SK-N-SH (cell line): ENCODE results near the gene YBX1. TPM values are rescaled to one million over a fixed set of nuclear protein-coding genes. Genes with fewer than 3 reads are reported as not detected.

ENCODE experiments used
- CTCF ChIA-PET: fragments of 300-600, 350-600 bp; formaldehyde crosslinking; extraction: SDS; loops from one replicate; lab custom pipeline; 2021; lab: Yijun Ruan, JAX
- POLR2A ChIA-PET: fragments of 350-600 bp; sonication (Branson Sonifier 250); formaldehyde crosslinking; extraction: SDS; loops from one replicate; lab custom pipeline; 2020; ENCODE audit warnings: antibody characterized with exemption, inconsistent platforms; lab: Yijun Ruan, JAX
- DNase-seq: peaks from one replicate; pipeline ENCODE4 v3.0.0; 2012
- H2AFZ ChIP-seq: fragments of 200-600 bp; sonication (generic); 2 replicates; pipeline ENCODE4 v1.8.1; 2016; ENCODE audit warnings: antibody characterized with exemption, mild to moderate bottlenecking, low read depth
- H3F3A ChIP-seq: fragments of 200-600 bp; sonication (generic); replicated peaks from 2 replicates; pipeline ENCODE3; 2016; ENCODE audit warnings: antibody characterized with exemption, mild to moderate bottlenecking; ENCODE audit not compliant: insufficient read depth
- H3K27ac ChIP-seq, 2 experiments: fragments of 200-500 bp in 1 of 2; fragments of 200-600 bp in 1 of 2; sonication (Bioruptor generic) in 1 of 2; sonication (generic), shearing (Covaris generic) in 1 of 2; 2 replicates each; pipeline versions ENCODE4 v1.5.1 to v1.6.1; 2014 to 2016; ENCODE audit warnings: low read depth in 2 of 2, inconsistent platforms in 1 of 2, low read length in 1 of 2, mild to moderate bottlenecking in 1 of 2, mixed read lengths in 1 of 2
- H3K27me3 ChIP-seq: fragments of 200-600 bp; sonication (generic), shearing (Covaris generic); 2 replicates; pipeline ENCODE4 v1.6.1; 2016; ENCODE audit warnings: mixed run types; ENCODE audit not compliant: insufficient read depth
- H3K36me3 ChIP-seq, 2 experiments: fragments of 200-500 bp in 1 of 2; fragments of 200-600 bp in 1 of 2; sonication (Bioruptor generic) in 1 of 2; sonication (generic) in 1 of 2; replicated peaks in 1 of 2; 2 replicates each; pipeline versions ENCODE3 to v1.5.1; 2014 to 2016; ENCODE audit warnings: low read length in 1 of 2, mild to moderate bottlenecking in 1 of 2; ENCODE audit not compliant: insufficient read depth in 2 of 2, control insufficient read depth in 1 of 2
- H3K4me1 ChIP-seq, 2 experiments: fragments of 200-500 bp in 1 of 2; fragments of 200-600 bp in 1 of 2; sonication (Bioruptor generic) in 1 of 2; sonication (generic), shearing (Covaris generic) in 1 of 2; 2 replicates each; pipeline versions ENCODE4 v1.5.1 to v1.6.1; 2014 to 2016; ENCODE audit warnings: low read depth in 1 of 2, low read length in 1 of 2, mixed run types in 1 of 2; ENCODE audit not compliant: insufficient read depth in 2 of 2, control insufficient read depth in 1 of 2
- H3K4me2 ChIP-seq: fragments of 200-600 bp; sonication (generic), shearing (Covaris generic); 2 replicates; pipeline ENCODE4 v1.6.1; 2017; ENCODE audit warnings: mixed run types
- H3K4me3 ChIP-seq, 2 experiments: fragments of 200-500 bp in 1 of 2; fragments of 200-600 bp in 1 of 2; sonication (Bioruptor generic) in 1 of 2; sonication (generic), shearing (Covaris generic) in 1 of 2; 2 replicates each; pipeline versions ENCODE4 v1.5.1 to v1.8.1; 2014 to 2016; ENCODE audit warnings: low read depth in 2 of 2, inconsistent platforms in 1 of 2, low read length in 1 of 2, mild to moderate bottlenecking in 1 of 2, mixed read lengths in 1 of 2, moderate library complexity in 1 of 2
- H3K79me2 ChIP-seq: fragments of 200-600 bp; sonication (generic); 2 replicates; pipeline ENCODE4 v1.8.1; 2017; ENCODE audit warnings: mild to moderate bottlenecking; ENCODE audit not compliant: insufficient read depth
- H3K9ac ChIP-seq: fragments of 200-600 bp; sonication (generic); 2 replicates; pipeline ENCODE4 v1.6.1; 2017; ENCODE audit warnings: mixed run types
- H3K9me2 ChIP-seq: fragments of 200-600 bp; sonication (generic); 2 replicates; pipeline ENCODE4 v1.6.1; 2017; ENCODE audit warnings: mixed run types
- H3K9me3 ChIP-seq: fragments of 200-600 bp; sonication (generic); 2 replicates; pipeline ENCODE4 v1.6.1; 2017; ENCODE audit warnings: mixed run types, mild to moderate bottlenecking, moderate library complexity
- H4K20me1 ChIP-seq: fragments of 200-600 bp; sonication (generic); 2 replicates; pipeline ENCODE4 v1.6.1; 2017; ENCODE audit warnings: mild to moderate bottlenecking, mixed run types; ENCODE audit not compliant: insufficient read depth
- CHD2 ChIP-seq: fragments of 150-350 bp; IDR thresholded peaks from 2 replicates; pipeline ENCODE4 v1.6.1; 2018; ENCODE audit warnings: low read length; ENCODE audit not compliant: partially characterized antibody
- CTCF ChIP-seq: fragments of 200-600 bp; sonication (generic); IDR thresholded peaks from 2 replicates; pipeline ENCODE4 v1.6.1; 2017; ENCODE audit warnings: antibody characterized with exemption, mild to moderate bottlenecking, moderate library complexity
- EP300 ChIP-seq, 2 experiments: IDR thresholded peaks; 2 replicates each; pipeline versions ENCODE4 v1.4.0 to v1.6.1; 2012; ENCODE audit warnings: borderline replicate concordance in 1 of 2, low read depth in 1 of 2, low read length in 1 of 2
- EZH2phosphoT487 ChIP-seq: fragments of 200-600 bp; sonication (generic); IDR thresholded peaks from 2 replicates; pipeline ENCODE4 v1.6.1; 2017; ENCODE audit warnings: low read depth, mixed run types, mild to moderate bottlenecking, antibody characterized with exemption, moderate library complexity, borderline replicate concordance
- FOSL2 ChIP-seq: IDR thresholded peaks from 2 replicates; pipeline ENCODE4 v1.4.0; 2012; ENCODE audit warnings: low read depth, mild to moderate bottlenecking, moderate library complexity, borderline replicate concordance
- FOXM1 ChIP-seq: IDR thresholded peaks from 2 replicates; pipeline ENCODE4 v1.4.0; 2012; ENCODE audit warnings: low read depth, mild to moderate bottlenecking
- GABPA ChIP-seq: IDR thresholded peaks from 2 replicates; pipeline ENCODE4 v1.4.0; 2012; ENCODE audit warnings: low read depth, mild to moderate bottlenecking
- JUND ChIP-seq: IDR thresholded peaks from 2 replicates; pipeline ENCODE4 v1.4.0; 2012
- MEF2A ChIP-seq: IDR thresholded peaks from 2 replicates; pipeline ENCODE4 v1.4.0; 2012; ENCODE audit warnings: low read depth, borderline replicate concordance
- NRF1 ChIP-seq: IDR thresholded peaks from 2 replicates; pipeline ENCODE4 v1.6.1; 2012; ENCODE audit warnings: low read depth, mild to moderate bottlenecking, low read length
- RAD21 ChIP-seq: IDR thresholded peaks from 2 replicates; pipeline ENCODE4 v1.6.1; 2012; ENCODE audit warnings: mild to moderate bottlenecking, low read length
- RFX5 ChIP-seq: IDR thresholded peaks from 2 replicates; pipeline ENCODE4 v1.6.1; 2012; ENCODE audit warnings: mild to moderate bottlenecking, improper control_type of control experiment, low read length
- TAF1 ChIP-seq: IDR thresholded peaks from 2 replicates; pipeline ENCODE4 v1.6.1; 2012; ENCODE audit warnings: low read depth, mild to moderate bottlenecking, low read length, moderate library complexity, borderline replicate concordance
- USF1 ChIP-seq: IDR thresholded peaks from 2 replicates; pipeline ENCODE4 v1.4.0; 2012; ENCODE audit warnings: low read depth, borderline replicate concordance
- whole genome bisulfite sequencing: methylation state at CpG from one replicate; pipeline ENCODE4 v1.1.6; 2017; ENCODE audit warnings: low lambda C conversion rate; 5-methylcytosine and 5-hydroxymethylcytosine counted together
- polyA plus RNA-seq, 3 experiments: library from polyadenylated mRNA; depleted of rRNA; stranded (reverse); fragments of >200 nt; gene quantifications; 2 replicates each; pipeline ENCODE4 v1.2.3, GENCODE V29; 2012
- TF ChIP-seq, protein P1 (sequence below): fragments of 150-350 bp; IDR thresholded peaks from 2 replicates; pipeline ENCODE4 v1.6.1; 2016; ENCODE audit warnings: mild to moderate bottlenecking, low read depth, low read length
- TF ChIP-seq, protein P2 (sequence below): IDR thresholded peaks from 2 replicates; pipeline ENCODE4 v1.4.0; 2012; ENCODE audit warnings: low read depth
- TF ChIP-seq, protein P3 (sequence below): fragments of 150-350 bp; IDR thresholded peaks from 2 replicates; pipeline ENCODE4 v1.6.1; 2017; ENCODE audit warnings: antibody characterized with exemption, low read length, low read depth, borderline replicate concordance

The YBX1 gene
- polyA plus RNA-seq, 1 of the 3 experiments (the other 2 are of a cell fraction): 592 TPM

- no peaks in the 10 kb centered on the region for H3K79me2 ChIP-seq
- TF ChIP-seq USF1 (no peak), GABPA (no peak), RAD21 (no peak), MEF2A (no peak), JUND (no peak)
- TF ChIP-seq, protein P1, sequence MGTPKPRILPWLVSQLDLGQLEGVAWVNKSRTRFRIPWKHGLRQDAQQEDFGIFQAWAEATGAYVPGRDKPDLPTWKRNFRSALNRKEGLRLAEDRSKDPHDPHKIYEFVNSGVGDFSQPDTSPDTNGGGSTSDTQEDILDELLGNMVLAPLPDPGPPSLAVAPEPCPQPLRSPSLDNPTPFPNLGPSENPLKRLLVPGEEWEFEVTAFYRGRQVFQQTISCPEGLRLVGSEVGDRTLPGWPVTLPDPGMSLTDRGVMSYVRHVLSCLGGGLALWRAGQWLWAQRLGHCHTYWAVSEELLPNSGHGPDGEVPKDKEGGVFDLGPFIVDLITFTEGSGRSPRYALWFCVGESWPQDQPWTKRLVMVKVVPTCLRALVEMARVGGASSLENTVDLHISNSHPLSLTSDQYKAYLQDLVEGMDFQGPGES: no peak
- TF ChIP-seq, protein P2, sequence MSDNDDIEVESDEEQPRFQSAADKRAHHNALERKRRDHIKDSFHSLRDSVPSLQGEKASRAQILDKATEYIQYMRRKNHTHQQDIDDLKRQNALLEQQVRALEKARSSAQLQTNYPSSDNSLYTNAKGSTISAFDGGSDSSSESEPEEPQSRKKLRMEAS: no peak
- TF ChIP-seq, protein P3, sequence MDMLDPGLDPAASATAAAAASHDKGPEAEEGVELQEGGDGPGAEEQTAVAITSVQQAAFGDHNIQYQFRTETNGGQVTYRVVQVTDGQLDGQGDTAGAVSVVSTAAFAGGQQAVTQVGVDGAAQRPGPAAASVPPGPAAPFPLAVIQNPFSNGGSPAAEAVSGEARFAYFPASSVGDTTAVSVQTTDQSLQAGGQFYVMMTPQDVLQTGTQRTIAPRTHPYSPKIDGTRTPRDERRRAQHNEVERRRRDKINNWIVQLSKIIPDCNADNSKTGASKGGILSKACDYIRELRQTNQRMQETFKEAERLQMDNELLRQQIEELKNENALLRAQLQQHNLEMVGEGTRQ: no peak
- no peak overlapping the region for H2AFZ ChIP-seq
- no peak overlapping the region for H3K27ac ChIP-seq
- H3K9ac ChIP-seq: no peak overlapping the region
- CTCF ChIA-PET: interaction anchor here (1.5 kb wide), 1 partner anchor 16 kb away, joined by 5 read pairs; the partner anchor contains the start of gene PPIH
- H4K20me1 ChIP-seq: no peaks in the 10 kb centered on the region
- no peaks in the 10 kb centered on the region for H3K9me2 ChIP-seq
- H3K27me3 ChIP-seq: no peaks in the 10 kb centered on the region
- no peaks in the 10 kb centered on the region for H3K9me3 ChIP-seq
- H3K4me3 ChIP-seq: no peak overlapping the region
- H3K4me2 ChIP-seq: no peak overlapping the region
- H3K36me3 ChIP-seq: peaks cover 9 to 26% of the 10 kb centered on the region in 2 experiments
- POLR2A ChIA-PET: interaction anchor here (1.3 kb wide), 1 partner anchor 8 kb away, joined by 3 read pairs; the partner anchor contains the start of gene YBX1
- H3F3A ChIP-seq: no peaks in the 10 kb centered on the region
- H3K4me1 ChIP-seq: no peaks in the 10 kb centered on the region
- no peak for DNase-seq
Observed at GRCh38 chr1:42674214-42674613, 8.0 kb upstream of the YBX1 start.

GRCh38 chr1:42674682-42675081 lies 7.5 kb upstream of the YBX1 start:
- Histone ChIP-seq H3K9me3 (no peaks in the 10 kb centered on the region), H4K20me1 (no peaks in the 10 kb centered on the region), H3K4me1 (no peaks in the 10 kb centered on the region), H3K27ac (no peak overlapping the region), H3F3A (no peaks in the 10 kb centered on the region), H3K9ac (no peak overlapping the region), H3K4me2 (no peak overlapping the region), H2AFZ (no peak overlapping the region), H3K4me3 (no peak overlapping the region), H3K27me3 (no peaks in the 10 kb centered on the region), H3K79me2 (no peaks in the 10 kb centered on the region), H3K9me2 (no peaks in the 10 kb centered on the region), H3K36me3 (peaks cover 9 to 21% of the 10 kb centered on the region in 2 experiments)
- no peak for DNase-seq
- no peak for TF ChIP-seq EP300 (IDR thresholded peaks at IDR 0.05; ENCODE audit: borderline replicate concordance in 1 of 2, low read depth in 1 of 2, low read length in 1 of 2)
- no peak for TF ChIP-seq RFX5
- no peak for TF ChIP-seq FOXM1
- TF ChIP-seq CTCF: no peak
- TF ChIP-seq, protein P2: no peak
- no peak for TF ChIP-seq CHD2
- no peak for TF ChIP-seq TAF1
- TF ChIP-seq FOSL2: no peak
- TF ChIP-seq, protein P3: no peak
- no peak for TF ChIP-seq EZH2phosphoT487
- TF ChIP-seq NRF1: no peak
- TF ChIP-seq MEF2A: no peak
- 100% methylated on average over 1 of the region's 1 CpG for WGBS
- ChIA-PET CTCF (interaction anchor here (1.5 kb wide), 1 partner anchor 17 kb away, joined by 5 read pairs; the partner anchor contains the start of gene PPIH), POLR2A (no interaction called here)
